Heart right ventricle (tissue), 16 donors: ENCODE measurements around the gene C14orf119. TPM values are rescaled to one million over a fixed set of nuclear protein-coding genes. Genes with fewer than 3 reads are reported as not detected.
A peak's percentile ranks its signal among the peaks of the same experiment; 100 is the strongest.

Experiments
- ATAC-seq, 8 donors: fragments of 200-7000 bp; cut with Tn5 transposase; one replicate each; pipeline ENCODE4 v1.9.1; 2020; ENCODE audit warnings: mild to moderate bottlenecking in 8 of 8, moderate library complexity in 8 of 8, moderate number of reproducible peaks in 1 of 8
- DNase-seq, 2 donors: peaks; one replicate each; pipeline ENCODE4 v3.0.0-alpha.2; 2020
- H3K27ac ChIP-seq, 10 donors: fragments of 200-600 bp; sonication (generic) in 2 of 10; one replicate each; pipeline versions ENCODE4 v1.5.0 to v1.8.0; 2020 to 2022; ENCODE audit warnings: mild to moderate bottlenecking in 3 of 10
- H3K27me3 ChIP-seq, 7 donors: fragments of 200-600 bp; one replicate each; pipeline ENCODE4 v1.8.0; 2021 to 2022; ENCODE audit warnings: mild to moderate bottlenecking in 2 of 7
- H3K36me3 ChIP-seq, 9 donors: fragments of 200-600 bp; sonication (generic) in 1 of 9; one replicate each; pipeline versions ENCODE4 v1.5.0 to v1.8.0; 2020 to 2022; ENCODE audit warnings: mild to moderate bottlenecking in 2 of 9
- H3K4me1 ChIP-seq, 9 donors: fragments of 200-600 bp; sonication (generic) in 1 of 9; one replicate each; pipeline versions ENCODE4 v1.5.0 to v1.8.0; 2020 to 2022; ENCODE audit warnings: mild to moderate bottlenecking in 4 of 9
- H3K4me3 ChIP-seq, 10 donors: fragments of 200-600 bp; sonication (generic) in 2 of 10; one replicate each; pipeline versions ENCODE4 v1.5.0 to v1.8.0; 2020 to 2022; ENCODE audit warnings: mild to moderate bottlenecking in 7 of 10, moderate library complexity in 2 of 10
- H3K9me3 ChIP-seq, 11 donors: fragments of 200-600 bp in 10 of 11; sonication (generic) in 2 of 11; one replicate each; pipeline versions ENCODE4 v1.5.0 to v1.8.0; 2013 to 2022; ENCODE audit warnings: mild to moderate bottlenecking in 2 of 11, control low read depth in 1 of 11, moderate library complexity in 1 of 11
- CTCF ChIP-seq, 9 donors: fragments of 200-600 bp; sonication (generic) in 2 of 9; IDR thresholded peaks; one replicate each; pipeline versions ENCODE4 v1.5.0 to v1.8.0; 2021 to 2022; ENCODE audit warnings: antibody characterized with exemption in 9 of 9, mild to moderate bottlenecking in 5 of 9, moderate library complexity in 1 of 9
- WGBS, 2 donors: extraction: QIAGEN DNeasy Blood & Tissue Kit; methylation state at CpG; one replicate each; pipeline ENCODE4 v1.1.7; 2013; ENCODE audit warnings: inconsistent platforms in 1 of 2; 5-methylcytosine and 5-hydroxymethylcytosine counted together
- intact Hi-C, 10 donors: fragments of 100-400 bp; cut with DNase I; formaldehyde crosslinking; loops; one replicate each; pipeline versions ENCODE4 v1.11.1 to v1.14.2; 2022
- polyA plus RNA-seq, 2 donors: library from polyadenylated mRNA; stranded (reverse); fragments of 200-250 nt; gene quantifications; one replicate each; pipeline ENCODE4 v1.2.3, GENCODE V29; 2013
- total RNA-seq, 10 donors: library from RNA; stranded (reverse); fragmentation: NEBNext Ultra II Directional in 3 of 10; extraction: Animal tissue kit (Norgen Biotek cat#: 25700) in 3 of 10; gene quantifications; one replicate each; pipeline versions ENCODE4 v1.2.1 to v1.2.4, GENCODE V29; 2021 to 2023
- donor health status: Arrhythmogenic right ventricular cardiomyopathy.
- donor health status: ischemic (EF 13 %, LVEDD 7.1; RV severe dilation, severe dysfunction).
- donor health status: healthy with polysubstance abuse.
- donor health status: DM: no; HTN: yes; CAD: no.
- donor health status: DM: no; HTN: no; CAD: no.
- donor health status: ischemic (EF 25% LVEDD 6.9; RV normal size, moderate dysfunction).
- donor health status: ischemic (EF 25% LVEDD 5.7; RV mildly dilated, moderate dysfunction).
- donor health status: healthy.
- donor health status: DM: yes; HTN: yes; CAD: no.
- donor health status: Ischemic cardiomyopathy.
- donor health status: ischemic (EF 35%, LVEDD 5.7; RV mildly dilated, moderate dysfunction).
- donor health status: nonischemic (EF 11% LVEDD 7.7; RV severe dilation, severe dysfunction).
- donor health status: DM: yes; HTN: yes; CAD: no.
- donor health status: PGD.
- donor health status: ischemic (EF 29% LVEDD 5.4; RV normal size, mild dysfunction).
- donor health status: nonischemic (EF 23%, LVEDD 6.1; RV moderate dilation, normal function).

C14orf119 gene
- total and polyA plus RNA-seq, 12 donors, result 9.8 to 43.3 (median 28.4) TPM

- Histone ChIP-seq H3K36me3 (no peaks in the 10 kb centered on the region), H3K4me3 (no peak overlapping the region), H3K27ac (peak overlapping the region in 5 of 10 donors; percentile 0 to 80 (median 10)), H3K27me3 (peaks cover 0 to 6% (median 0%) of the 10 kb centered on the region in 7 donors), H3K9me3 (no peaks in the 10 kb centered on the region), H3K4me1 (peaks cover 0 to 49% (median 7%) of the 10 kb centered on the region in 9 donors)
- peak in 8 of 9 donors; percentile 100 for TF ChIP-seq CTCF (IDR thresholded peaks at IDR 0.05)
- WGBS, 2 donors, result 20 to 21% methylated on average over 9 of the region's 9 CpGs
- DNase-seq (peak; percentile 87 to 90), ATAC-seq (peak; percentile 71 to 92 (median 88))
- intact Hi-C loops, result loop anchor here (1.0 to 10.0 kb wide), 9 partner anchors 37 to 184 kb away; partner anchors contain the start of genes BCL2L2 (in 1 of the 10), PPP1R3E (in 1 of the 10) and SLC7A8 (in 1 of the 10)
Measured at GRCh38 chr14:23120541-23121251, 25.4 kb downstream of the C14orf119 start.

GRCh38 chr14:23121361-23121771 lies 26.1 kb downstream of the C14orf119 start:
- Histone ChIP-seq H3K9me3 (no peaks in the 10 kb centered on the region), H3K4me1 (peaks cover 0 to 48% (median 7%) of the 10 kb centered on the region in 9 donors), H3K4me3 (no peak overlapping the region), H3K27me3 (peaks cover 0 to 6% (median 0%) of the 10 kb centered on the region in 7 donors), H3K27ac (peak overlapping the region in 5 of 10 donors; percentile 0 to 80 (median 10)), H3K36me3 (no peaks in the 10 kb centered on the region)
- DNase-seq (peak in 1 of 2 donors; percentile 45), ATAC-seq (peak; percentile 10 to 74 (median 42))
- no peak for TF ChIP-seq CTCF (IDR thresholded peaks at IDR 0.05)
- WGBS, 2 donors, result 31 to 35% methylated on average over 6 of the region's 6 CpGs
- intact Hi-C loops, result loop anchor here in 9 of 10 donors (1.0 to 10.0 kb wide), 9 partner anchors 36 to 183 kb away; partner anchors contain the start of genes BCL2L2 (in 1 of the 9), PPP1R3E (in 1 of the 9) and SLC7A8 (in 1 of the 9)

GRCh38 chr14:23122086-23122485 lies 26.8 kb downstream of the C14orf119 start:
- no peak for TF ChIP-seq CTCF (IDR thresholded peaks at IDR 0.05)
- WGBS, 2 donors, result 90% methylated on average over 6 of the region's 6 CpGs
- intact Hi-C loops, result loop anchor here in 7 of 10 donors (5.0 to 10.0 kb wide), 4 partner anchors 35 to 183 kb away; partner anchors contain the start of genes BCL2L2 (in 1 of the 7) and PPP1R3E (in 1 of the 7)
- Histone ChIP-seq H3K27ac (peak overlapping the region in 4 of 10 donors; percentile 0 to 80 (median 28)), H3K36me3 (peaks cover 0 to under 1% (median 0%) of the 10 kb centered on the region in 9 donors), H3K9me3 (no peaks in the 10 kb centered on the region), H3K4me1 (peaks cover 0 to 48% (median 7%) of the 10 kb centered on the region in 9 donors), H3K4me3 (no peak overlapping the region), H3K27me3 (peaks cover 0 to 6% (median 0%) of the 10 kb centered on the region in 7 donors)
- DNase-seq (no peak), ATAC-seq (no peak)

- Histone ChIP-seq H3K27me3 (no peaks in the 10 kb centered on the region), H3K9me3 (no peaks in the 10 kb centered on the region), H3K4me3 (no peak overlapping the region), H3K4me1 (peaks cover 0 to 45% (median 7%) of the 10 kb centered on the region in 9 donors), H3K27ac (no peak overlapping the region), H3K36me3 (peaks cover 0 to 14% (median 0%) of the 10 kb centered on the region in 9 donors)
- DNase-seq (peak; percentile 58 to 83), ATAC-seq (peak in 7 of 8 donors; percentile 12 to 86 (median 59))
- intact Hi-C loops, result loop anchor here in 7 of 10 donors (5.0 to 10.0 kb wide), 4 partner anchors 34 to 181 kb away; partner anchors contain the start of genes BCL2L2 (in 1 of the 7) and PPP1R3E (in 1 of the 7)
- 26 to 27% methylated on average over 8 of the region's 8 CpGs for WGBS, 2 donors
- TF ChIP-seq CTCF (IDR thresholded peaks at IDR 0.05), result no peak
Measured at GRCh38 chr14:23123419-23123818, 28.1 kb downstream of the C14orf119 start.
